ENCODE results near the gene SAMD11.

Gene SAMD11

DNA sequence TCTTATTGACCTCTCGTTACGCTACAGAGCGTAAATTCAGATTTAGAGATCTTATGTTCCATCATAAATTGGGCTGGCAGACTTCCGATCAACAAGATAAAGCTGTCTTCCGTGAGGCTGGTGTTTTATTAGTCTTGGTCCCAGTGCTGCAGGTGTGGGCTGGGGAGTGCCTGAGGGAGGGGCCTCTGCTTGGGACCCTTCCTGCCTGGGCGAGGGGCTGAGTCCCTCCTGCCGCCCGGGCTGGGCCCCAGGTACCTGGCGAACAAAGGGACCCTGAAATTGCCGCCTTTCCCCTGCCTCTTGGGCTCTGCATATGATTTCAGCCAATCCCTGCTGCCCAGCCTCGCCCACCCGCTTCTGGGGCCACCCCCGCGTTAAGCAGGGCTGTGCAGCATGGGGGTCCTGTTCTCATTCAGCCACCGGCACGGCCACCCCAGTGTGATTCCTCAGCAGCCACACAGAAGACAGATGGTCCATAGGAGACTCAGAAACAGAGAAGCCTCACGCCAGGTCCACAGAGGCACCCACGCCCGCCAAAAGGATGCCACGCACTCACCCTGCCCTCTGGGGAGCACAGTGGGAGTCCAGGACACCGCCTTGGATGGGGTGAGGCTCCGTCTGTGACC is 6.1 kb upstream of the SAMD11 start:
- no peak for DNase-seq

DNA sequence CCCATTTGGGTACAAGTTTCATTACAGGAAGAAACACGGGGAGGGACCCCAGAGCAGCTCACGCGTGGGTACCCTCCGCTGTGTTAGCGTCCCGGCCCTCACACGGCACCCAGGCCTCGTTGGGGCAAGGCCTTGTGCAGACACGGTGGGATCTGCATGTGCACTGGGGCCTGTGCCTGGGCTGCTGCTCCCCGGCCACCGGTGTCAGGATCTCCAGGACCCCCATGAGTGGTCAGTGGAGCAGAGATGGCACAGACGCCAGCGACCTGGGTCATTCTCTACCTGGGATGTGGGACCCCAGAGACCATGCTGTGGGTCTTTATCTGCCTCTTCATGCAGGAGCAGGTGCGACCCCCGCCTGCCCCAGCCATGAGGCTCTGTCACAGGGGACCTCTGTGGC is 5.4 kb upstream of the SAMD11 start:
- no peak for DNase-seq

DNA sequence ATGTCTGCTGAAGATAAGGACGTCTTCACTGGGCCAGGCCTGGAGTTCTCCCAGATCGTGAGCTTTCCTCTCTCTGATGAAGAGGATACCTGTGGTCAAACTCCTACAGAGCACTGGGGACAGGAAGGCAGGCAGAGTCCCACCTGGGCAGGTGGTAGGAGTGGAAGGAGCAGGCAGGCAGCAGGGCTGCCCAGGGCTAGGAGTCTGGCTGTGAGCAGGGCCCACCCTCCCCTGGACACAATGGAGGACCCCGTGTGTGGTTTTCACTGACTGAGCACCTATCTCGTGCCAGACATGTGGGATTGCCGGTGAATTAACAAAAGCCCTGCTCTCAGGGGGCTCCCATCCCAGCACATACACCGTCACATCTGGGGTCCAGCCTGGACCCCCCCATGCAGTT is 4.9 kb upstream of the SAMD11 start:
- no peak for DNase-seq

DNA sequence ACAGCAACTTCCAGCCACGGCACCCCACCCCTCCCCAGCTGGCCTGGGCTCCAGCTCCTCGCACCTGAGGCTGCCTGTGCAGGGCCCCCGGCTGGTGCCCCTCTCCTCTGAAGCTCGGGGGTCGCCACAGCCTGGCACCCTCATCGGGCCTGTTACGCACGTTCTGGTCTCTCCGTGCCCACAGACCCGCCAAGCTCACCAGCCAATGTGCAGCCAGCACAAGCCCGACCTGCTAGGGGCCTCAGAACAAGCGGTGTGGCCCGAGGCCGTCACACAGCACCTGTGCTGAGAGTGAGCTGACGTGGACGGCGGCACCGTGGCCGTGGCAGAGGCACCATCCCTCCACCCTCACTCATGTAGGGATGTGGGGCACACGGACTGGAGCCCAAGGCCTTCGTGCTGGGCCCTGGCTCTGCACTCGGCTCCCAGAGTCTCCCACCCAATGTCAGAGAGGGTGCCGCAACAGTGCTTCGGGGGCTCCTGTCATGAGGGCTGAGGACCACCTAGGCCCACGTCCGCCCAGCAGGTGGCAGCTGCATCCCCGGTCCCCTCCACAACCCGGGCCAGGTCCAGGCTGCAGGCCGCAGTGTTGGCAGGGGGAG is 4.4 kb upstream of the SAMD11 start:
- no peak for DNase-seq

DNA sequence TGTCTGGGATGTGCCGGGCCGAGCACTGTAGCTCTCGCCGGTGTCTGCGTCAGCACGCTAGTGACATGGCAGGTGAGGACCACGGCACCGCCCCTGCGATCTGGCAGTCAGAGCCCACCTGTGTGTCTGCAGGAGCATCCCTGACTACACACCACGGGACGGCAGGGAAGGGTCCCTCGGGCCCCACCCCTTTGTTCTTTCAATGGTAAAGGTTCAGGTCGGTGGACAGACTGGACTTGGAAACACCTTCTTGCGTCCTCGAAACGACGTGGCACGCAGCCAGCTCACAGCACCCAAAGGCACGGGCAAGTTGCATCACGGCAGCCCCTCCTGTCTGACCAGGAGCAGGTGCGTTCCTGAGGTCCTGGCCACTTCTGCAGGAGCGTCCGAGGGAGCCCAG is 3.7 kb upstream of the SAMD11 start:
- no peak for DNase-seq

DNA sequence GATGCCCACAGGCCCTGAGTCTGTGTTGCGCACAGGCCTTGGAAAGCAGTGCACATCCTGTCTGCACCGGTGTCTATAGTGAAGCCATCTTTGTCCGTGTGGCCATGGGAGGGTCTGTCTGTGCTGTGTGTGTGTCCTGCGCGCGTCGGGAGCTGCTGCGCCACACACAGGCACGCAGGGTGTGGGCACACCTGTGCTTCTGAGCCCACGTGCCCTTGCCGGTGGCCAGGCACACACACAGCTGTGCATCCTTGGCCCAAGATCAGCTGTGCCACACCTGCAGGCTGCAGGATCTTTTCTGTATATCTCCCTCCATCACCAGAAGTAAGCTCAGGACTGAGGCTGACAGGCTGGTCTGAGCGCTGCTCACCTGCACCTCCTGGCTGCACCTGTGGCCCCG is 3.2 kb upstream of the SAMD11 start:
- no peak for DNase-seq

DNA sequence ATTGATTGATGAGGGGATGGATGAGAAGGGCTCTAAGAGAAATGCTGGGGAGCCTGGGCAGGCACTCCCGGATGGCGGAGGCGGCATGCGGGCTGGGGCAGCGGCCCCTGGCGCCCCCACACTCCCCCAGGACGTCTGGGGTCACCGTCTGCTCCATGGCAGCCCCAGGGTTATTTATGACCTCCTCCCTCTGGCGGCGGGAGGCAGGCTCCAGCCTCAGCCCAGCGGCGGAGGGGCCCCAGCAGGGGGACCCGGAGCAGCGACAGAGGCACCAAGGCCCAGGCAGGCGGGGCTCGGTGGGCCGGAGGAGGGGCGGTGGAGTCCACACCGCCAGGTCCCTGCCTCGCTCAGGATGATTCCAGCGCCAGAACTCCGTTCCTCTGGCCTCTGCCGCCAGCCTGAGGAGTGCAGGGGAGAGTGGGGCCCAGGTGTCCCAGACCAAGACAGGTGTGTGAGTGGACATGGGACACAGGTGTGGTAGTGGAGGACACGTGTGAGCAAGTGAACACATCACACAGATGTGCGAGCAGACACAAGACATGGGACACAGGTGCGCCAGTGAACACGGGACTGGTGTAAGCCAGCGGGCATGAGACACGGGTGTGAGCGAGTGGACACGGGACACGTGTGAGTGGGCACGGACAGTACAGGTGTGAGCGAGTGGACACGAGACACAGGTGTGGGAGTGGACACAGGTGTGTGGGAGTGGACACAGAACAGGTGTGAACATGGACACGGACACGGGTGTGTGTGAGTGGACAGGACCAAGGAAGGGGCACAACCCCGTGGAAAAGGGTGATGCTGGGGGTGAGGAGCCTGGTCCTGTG is 2.5 kb upstream of the SAMD11 start:
- peak; percentile 74 for DNase-seq

DNA sequence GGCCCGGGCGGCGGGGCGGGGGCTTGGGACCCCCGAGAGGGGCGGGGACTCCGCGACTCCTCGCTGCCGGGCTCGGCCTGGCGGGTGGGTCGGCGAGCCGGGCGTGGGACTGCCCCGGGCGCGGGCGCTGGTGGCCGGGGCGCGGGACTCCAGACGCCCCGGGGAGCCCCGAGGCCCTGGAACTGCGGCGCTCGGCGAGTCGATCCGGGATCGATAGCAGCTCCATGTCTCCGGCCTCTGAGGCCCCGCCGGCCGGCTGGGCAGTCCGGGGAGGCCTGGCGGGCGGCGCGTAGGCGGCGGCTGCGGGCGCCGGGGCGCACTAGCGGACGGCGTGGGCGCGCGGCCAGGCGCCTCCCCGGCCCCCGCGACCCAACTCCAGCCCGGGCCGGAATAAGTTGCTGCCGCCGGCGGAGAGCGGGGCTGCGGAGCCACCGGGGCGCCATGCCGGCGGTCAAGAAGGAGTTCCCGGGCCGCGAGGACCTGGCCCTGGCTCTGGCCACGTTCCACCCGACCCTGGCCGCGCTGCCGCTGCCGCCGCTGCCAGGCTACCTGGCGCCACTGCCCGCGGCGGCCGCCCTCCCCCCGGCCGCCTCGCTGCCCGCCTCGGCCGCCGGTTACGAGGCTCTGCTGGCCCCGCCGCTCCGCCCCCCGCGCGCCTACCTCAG is 400 bp downstream of the SAMD11 start:
- DNase-seq, result no peak

DNA sequence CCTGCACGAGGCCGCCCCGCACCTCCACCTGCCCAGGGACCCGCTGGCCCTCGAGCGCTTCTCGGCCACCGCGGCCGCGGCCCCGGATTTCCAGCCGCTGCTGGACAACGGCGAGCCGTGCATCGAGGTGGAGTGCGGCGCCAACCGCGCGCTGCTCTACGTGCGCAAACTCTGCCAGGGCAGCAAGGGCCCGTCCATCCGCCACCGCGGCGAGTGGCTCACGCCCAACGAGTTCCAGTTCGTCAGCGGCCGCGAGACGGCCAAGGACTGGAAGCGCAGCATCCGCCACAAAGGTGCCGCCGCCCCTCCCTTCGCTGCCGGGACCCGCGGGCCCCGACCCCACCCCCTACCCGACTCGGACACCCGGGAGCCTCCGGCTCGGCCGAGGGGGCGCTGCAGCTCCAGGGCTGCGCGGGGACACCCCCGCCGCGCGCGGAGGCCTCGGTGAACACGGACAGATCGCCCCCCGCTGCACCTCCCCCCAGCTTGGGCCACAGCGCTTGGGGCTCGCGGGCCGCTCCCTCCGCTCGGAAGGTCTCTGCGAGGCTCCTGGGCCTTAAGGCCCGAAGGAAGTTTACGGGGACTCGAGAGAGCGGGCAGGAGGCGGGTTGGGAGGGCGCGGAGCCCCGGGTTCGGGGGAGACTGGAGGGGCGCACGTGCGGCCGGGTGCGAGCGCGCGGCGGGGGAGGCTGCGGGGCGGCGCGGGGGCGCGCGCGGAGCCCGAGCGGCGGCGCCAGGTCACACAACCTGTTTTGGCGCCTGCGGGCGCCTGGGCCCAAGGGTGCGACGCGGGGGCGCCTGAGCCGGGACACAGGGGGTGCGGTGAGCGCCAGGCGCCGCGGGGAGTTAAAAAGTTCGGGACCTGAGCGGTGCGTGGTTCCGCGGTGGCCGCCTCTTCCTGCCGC is 1.2 kb downstream of the SAMD11 start:
- DNase-seq, result no peak

DNA sequence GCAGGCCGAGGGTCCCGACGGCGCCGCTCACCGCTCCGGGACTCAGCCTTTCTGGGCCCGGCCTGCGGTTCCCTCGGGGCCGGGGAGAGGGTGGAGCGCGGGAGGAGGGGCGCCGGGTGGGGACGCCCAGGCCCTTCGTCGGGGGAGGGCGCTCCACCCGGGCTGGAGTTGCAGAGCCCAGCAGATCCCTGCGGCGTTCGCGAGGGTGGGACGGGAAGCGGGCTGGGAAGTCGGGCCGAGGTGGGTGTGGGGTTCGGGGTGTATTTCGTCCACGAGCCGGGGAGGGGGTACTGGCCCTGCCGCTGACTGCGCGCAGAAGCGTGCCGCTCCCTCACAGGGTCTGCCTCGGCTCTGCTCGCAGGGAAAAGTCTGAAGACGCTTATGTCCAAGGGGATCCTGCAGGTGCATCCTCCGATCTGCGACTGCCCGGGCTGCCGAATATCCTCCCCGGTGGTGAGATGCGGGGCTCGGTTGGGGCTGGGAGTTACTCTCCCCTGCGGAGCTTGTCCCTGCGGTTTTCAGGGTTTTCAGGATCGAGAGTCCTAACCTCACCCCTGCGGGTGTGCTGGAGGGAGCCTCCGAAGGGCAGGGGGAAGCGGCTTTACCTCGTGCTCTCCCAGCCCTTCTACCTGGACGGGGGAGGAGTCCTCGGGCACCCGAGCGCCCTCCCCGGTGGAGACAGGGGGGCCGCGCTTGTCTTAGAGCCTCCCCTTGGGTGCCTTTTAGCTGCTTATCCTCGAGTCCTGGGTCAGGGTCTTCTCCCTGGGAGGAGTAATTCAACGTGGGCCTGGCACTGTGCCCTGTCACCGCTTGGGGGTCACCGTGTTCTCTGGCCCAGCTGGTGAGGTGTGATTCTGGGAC is 2.1 kb downstream of the SAMD11 start:
- DNase-seq, result no peak

DNA sequence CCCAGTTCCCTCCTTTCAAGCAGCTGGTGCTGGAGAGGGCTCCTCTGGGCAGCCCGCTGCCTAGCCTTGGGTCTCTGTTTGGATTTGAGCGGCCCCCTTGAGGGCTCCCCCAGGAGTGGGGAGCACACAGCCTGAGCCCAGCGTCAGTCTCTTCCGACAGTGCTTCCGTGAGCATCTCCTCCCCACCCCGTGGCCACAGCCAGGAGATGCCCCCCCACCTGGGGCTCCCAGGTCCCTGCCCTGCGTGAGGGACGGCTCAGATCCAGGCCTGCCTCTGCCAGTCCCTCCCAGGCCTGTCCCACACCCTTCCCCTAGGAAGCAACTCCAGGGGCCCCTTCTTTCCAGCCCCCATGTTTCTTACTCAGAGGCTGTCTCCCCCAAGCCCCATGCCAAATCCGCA is 3.5 kb downstream of the SAMD11 start:
- DNase-seq, result no peak

DNA sequence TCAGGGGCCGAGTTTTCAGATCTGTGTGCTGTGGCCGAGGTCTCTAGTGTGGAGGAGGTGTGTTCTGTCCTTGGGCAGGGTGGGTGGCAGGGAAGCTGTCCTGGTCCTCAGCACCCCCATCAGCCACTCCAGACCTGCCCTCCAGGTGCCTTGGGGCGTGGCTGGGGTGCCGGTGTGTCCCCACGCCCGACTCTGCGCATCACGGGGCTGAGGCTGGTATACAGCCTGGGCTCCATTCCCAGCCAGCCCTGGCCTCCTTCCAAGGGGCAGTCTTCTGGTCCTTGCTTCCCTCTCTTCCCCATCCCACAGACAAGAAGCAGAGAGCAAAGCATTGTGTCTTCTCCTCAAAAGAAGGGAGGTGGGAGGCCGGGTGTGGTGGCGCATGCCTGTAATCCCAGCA is 4.0 kb downstream of the SAMD11 start:
- DNase-seq, result no peak

DNA sequence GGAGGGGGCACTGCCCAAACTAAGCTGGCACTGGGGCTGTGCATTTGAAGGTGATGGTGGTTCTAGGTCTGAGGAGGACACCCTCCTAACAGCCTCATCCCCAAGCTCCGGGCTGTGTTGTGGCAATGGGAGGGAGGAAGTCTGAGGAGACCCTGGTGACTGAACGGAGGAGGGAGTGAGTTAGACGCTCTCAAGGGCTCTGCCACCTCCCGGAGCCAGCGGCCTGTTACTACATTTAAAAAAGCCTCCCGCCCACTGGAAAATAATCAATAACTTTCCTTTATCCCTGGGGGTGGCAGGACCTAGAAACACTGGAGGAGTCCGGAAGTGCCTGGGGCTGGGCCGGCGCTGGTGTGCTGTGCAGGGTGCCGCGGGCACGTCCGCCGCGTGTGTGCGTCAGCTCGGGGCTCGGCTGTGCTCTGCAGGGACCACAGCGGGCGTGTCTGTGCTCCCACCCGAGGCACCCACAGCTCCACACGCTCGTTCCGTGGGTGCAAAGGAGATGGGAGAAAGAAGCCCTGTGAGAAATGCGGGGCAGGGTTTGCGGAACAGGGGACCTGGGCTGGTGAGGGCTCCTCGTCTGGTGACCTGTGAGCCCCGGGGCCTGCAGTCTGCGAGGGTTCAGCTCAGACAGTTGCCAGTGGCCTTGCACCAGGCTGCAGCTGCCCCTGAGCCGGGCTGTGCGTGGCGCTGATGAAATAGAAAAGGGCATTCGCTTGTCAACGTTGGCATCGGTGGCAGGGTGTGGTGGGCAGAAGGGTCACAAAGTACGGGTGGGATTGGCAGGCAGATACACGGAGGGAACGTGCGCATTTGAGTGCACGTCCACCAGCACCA is 5.3 kb downstream of the SAMD11 start:
- no peak for DNase-seq

DNA sequence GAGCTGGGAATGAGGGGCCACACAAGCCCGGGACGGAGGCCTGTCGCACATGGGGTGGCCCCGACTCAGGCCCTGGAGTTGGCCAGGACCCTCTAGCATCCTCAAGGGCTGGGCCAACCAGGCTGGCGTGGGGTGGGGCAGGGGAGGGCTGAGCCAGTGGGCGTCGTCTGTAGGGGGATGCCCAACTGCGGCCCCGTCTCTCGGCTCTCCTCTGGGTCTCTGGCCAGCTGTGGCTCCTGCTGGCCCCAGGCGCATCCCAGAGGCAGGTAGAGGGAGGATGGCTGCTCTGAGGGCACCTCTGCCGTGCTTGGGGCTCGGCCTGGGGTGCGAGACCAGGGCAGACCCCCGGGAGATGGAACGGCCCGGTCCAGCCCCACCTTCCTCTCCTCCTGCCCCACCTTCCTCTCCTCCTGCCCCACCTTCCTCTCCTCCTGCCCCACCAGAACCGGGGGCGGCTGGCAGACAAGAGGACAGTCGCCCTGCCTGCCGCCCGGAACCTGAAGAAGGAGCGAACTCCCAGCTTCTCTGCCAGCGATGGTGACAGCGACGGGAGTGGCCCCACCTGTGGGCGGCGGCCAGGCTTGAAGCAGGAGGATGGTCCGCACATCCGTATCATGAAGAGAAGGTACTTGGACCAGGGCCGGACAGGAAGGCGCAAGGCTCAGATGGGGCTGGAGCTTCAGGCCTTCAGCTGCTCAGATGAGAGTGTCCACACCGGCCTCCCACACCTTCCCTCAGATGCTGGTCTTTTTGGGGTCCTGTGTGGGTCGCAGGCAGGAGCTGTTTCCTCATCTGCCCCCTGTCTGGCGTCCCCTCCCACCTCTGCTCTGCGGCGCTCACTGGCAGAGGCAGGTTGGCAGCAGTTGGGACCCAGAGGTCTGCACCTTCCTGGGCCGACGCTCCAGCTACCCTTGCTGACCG is 6.2 kb downstream of the SAMD11 start:
- DNase-seq, result no peak

DNA sequence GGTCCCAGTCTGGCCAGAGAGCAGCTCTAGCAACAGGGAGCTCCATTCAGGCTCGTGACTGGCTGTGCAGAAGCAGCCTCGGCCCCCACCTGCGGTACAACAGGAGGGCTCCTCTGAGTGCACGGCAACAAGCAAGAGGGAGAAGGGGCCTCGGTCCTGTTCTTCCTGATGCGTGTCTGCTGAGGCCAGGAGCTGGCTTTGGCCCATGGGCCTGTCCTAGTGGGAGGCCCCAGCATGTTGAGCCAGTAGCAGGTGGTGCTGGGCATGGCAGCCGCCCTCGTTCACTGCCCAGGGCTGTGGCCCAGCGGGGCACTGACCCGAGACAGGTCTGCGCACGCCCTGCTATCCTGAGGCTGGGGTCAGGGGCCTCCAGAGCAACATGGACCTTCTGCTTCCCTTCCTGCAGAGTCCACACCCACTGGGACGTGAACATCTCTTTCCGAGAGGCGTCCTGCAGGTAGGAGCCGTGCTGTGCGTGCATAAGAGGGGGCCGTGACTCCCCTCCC is 7.0 kb downstream of the SAMD11 start:
- DNase-seq, result no peak

DNA sequence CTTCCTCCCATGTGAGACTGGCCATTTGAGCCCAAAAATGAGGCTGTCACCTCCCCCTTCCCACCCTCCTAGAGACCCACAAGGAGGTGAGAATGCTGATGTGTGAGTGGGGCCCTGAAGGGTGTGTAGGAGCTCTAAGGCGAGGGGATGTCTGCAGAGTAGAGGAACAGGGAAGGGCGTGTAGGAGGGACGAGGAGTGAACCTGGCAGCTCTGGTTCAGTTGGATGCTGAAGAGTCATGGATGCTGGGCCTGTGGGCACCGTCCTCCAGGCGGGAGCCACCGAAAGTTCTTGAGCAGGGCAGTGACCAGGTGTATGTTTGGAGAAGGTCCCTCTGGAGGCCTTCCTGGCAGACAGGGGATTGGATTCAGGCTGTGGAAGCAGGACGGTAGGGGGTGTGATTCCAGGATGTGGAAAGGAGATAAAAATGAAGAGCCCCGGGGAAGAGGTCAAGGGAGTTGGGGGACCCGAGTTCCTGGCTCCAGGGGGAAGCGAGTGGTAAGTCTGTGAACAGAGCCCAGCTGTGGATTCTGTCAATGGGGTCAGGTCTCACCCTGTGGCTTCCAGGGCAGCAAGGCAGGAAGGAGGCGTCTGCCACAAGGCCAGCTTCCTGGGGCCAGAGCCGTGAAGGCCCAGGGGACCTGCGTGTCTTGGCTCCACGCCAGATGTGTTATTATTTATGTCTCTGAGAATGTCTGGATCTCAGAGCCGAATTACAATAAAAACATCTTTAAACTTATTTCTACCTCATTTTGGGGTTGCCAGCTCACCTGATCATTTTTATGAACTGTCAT is 7.9 kb downstream of the SAMD11 start:
- no peak for DNase-seq

DNA sequence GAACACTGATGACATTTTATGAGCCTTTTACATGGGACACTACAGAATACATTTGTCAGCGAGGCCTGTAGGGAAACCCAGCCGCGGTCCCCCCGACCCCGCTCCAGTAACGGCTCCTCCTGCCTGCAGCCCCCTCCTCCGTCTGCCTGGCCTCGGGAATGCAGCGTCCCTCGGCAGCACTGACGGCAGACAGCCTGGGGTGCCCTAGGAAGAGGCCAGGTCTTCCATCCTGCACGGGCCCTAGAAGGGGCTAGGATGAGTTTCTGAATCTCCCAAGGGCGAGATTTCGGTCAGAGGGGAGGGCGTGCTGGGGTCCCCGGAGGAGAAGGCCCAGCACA is 8.4 kb downstream of the SAMD11 start:
- DNase-seq, result no peak

DNA sequence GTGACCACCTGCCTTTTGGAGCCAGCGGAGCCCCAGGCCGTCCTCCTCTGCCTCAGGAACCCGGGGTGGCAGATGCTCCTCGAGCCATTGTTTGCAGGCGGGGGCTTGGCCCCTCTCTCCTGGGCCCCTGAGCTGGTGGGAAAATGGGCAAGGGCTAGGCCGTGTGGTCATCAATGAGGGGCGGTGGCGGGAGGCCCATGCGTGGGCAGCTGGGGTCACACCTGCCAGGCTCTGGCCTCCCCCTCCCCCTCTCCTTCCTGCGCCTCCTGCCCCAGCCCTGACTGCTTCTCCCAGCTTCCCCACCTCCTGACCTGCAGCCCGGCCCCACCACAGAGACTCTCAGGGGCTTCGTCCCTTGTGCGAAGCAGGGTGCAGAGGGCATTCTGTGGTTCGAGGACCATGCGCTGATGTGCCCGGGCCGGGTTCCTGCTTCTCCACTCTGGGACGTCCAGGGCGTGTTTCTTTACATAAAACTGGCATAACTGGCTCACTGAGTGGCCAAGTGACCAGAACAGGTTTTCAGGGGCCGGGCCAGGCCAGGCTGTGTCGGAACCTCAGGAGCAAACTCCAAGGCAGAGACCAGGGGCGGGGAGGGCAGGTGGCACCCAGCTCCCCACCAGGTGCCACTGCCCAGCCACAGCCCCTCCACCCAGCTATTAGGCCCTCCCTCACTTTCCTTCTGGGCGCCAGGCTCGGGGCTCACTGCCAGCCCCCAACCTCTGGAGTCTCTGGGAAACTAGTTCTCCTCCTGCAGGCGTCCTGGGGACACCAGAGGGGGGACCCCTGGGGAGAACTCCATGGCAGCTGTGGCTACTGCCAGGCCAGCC is 9.3 kb downstream of the SAMD11 start:
- no peak for DNase-seq
